Measurements from ENCODE around the gene BCL2.

- no peak for TF ChIP-seq POLR2A (IDR thresholded peaks at IDR 0.05; ENCODE audit: low read depth, low read length)
- no peak for TF ChIP-seq POLR2AphosphoS5 (IDR thresholded peaks at IDR 0.05; ENCODE audit: low read depth, low read length)
Measured at GRCh38 chr18:63151539-63151938, 168.0 kb downstream of the BCL2 start.

Data from GM12892 (cell line).